ENCODE data around the gene TP53BP1. TPM values are rescaled to one million over a fixed set of nuclear protein-coding genes. Genes with fewer than 3 reads are reported as not detected.

The TP53BP1 gene
- polyA plus RNA-seq, 3 donors, result 1.8 to 6.7 (median 3.1) TPM

DNA sequence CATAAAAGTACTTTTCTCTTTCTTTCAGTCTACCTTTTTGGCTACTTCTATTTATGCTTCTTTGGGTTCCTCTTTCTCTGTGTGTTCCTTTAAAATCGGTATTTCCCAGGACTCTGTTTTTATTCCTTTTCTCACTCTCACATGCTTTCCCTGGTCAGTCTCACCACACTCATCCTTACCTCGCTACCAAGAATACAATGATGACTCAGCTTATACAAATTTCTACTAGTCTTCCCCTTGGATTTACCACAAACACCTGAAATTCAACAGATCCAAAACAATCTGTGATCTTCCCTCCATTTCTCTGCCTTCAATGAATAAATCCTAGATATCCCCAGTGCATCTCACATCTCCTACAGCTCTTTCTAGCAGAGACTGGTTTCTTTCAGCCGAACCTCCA, 69.2 kb downstream of the TP53BP1 start:
- H3K27ac ChIP-seq (ENCODE audit: low read depth in 1 of 2, low read length in 2 of 2), result no peak overlapping the region
- no peak overlapping the region for H3K4me2 ChIP-seq (replicated peaks; ENCODE audit: extremely low read depth, low read length, poor library complexity, severe bottlenecking)
- H3K27me3 ChIP-seq (ENCODE audit: control insufficient read depth in 2 of 2, insufficient read depth in 2 of 2, low read length in 2 of 2), result no peaks in the 10 kb centered on the region
- peaks cover 32 to 46% of the 10 kb centered on the region in 2 donors for H3K36me3 Mint-ChIP-seq
- no peak overlapping the region for H3K9ac ChIP-seq (ENCODE audit: insufficient read depth, low read length, poor library complexity, severe bottlenecking)
- no peak overlapping the region for H2AFZ ChIP-seq (ENCODE audit: insufficient read depth, low read depth, low read length, poor library complexity, severe bottlenecking)
- 98% methylated on average over 3 of the region's 3 CpGs for WGBS (ENCODE audit: insufficient coverage)
- H4K20me1 ChIP-seq (ENCODE audit: insufficient read depth, low read length), result no peaks in the 10 kb centered on the region
- no peak overlapping the region for H3K27ac Mint-ChIP-seq
- H3K4me3 ChIP-seq (replicated peaks in 1 of 3; ENCODE audit: low read depth in 2 of 3, low read length in 3 of 3), result no peak overlapping the region
- intact Hi-C loops (cut with micrococcal nuclease), result no loop called here
- peaks cover 8 to 37% of the 10 kb centered on the region in 2 donors for H3K36me3 ChIP-seq (replicated peaks in 1 of 2; ENCODE audit: control insufficient read depth in 1 of 2, insufficient read depth in 2 of 2, low read length in 2 of 2)
- no peak for TF ChIP-seq CTCF (IDR thresholded peaks at IDR 0.05)
- H3K4me3 Mint-ChIP-seq, result no peak overlapping the region
- DNase-seq, result no peak
- H3K27me3 Mint-ChIP-seq (ENCODE audit: low read depth in 3 of 3), result peaks cover 0 to 3% (median 0%) of the 10 kb centered on the region in 3 donors
- no peaks in the 10 kb centered on the region for H3K79me2 ChIP-seq (ENCODE audit: insufficient read depth, low read length)
- H3K4me1 ChIP-seq (ENCODE audit: control insufficient read depth in 1 of 2, insufficient read depth in 2 of 2, low read length in 2 of 2), result no peaks in the 10 kb centered on the region
- H3K9me3 Mint-ChIP-seq, result no peaks in the 10 kb centered on the region
- H3K9me3 ChIP-seq (replicated peaks in 1 of 2; ENCODE audit: control insufficient read depth in 1 of 2, insufficient read depth in 1 of 2, low read length in 2 of 2), result no peaks in the 10 kb centered on the region
- H3K4me1 Mint-ChIP-seq, result no peaks in the 10 kb centered on the region

DNA sequence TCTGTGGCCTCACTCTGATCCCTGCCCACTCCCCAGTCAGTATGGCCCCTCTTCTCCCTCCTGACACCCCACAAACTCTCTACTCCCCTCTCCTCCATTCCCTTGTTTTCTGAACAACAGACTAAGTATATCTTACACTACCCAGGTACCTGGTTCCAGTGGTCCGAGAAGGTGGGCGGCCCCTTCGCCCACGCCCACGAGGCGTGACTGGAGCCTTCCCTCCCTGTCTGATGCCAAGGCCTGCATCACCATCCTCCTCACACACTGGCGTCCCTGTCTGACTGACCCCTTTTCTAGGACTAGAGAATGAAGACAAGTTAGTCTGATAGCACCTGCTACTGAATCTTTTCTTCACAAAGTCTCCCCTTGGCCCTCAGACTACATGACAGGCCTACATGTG, 72.1 kb downstream of the TP53BP1 start:
- no peak overlapping the region for H3K4me3 Mint-ChIP-seq
- WGBS (ENCODE audit: insufficient coverage), result 100% methylated on average over 5 of the region's 7 CpGs

More for the DNA sequence above, 72.1 kb downstream of the TP53BP1 start:
- intact Hi-C loops (cut with micrococcal nuclease), result no loop called here
- H3K36me3 ChIP-seq (replicated peaks in 1 of 2; ENCODE audit: control insufficient read depth in 1 of 2, insufficient read depth in 2 of 2, low read length in 2 of 2), result peaks cover 15 to 34% of the 10 kb centered on the region in 2 donors
- H3K79me2 ChIP-seq (ENCODE audit: insufficient read depth, low read length), result no peaks in the 10 kb centered on the region
- H3K9ac ChIP-seq (ENCODE audit: insufficient read depth, low read length, poor library complexity, severe bottlenecking), result no peak overlapping the region
- DNase-seq, result no peak
- H3K9me3 ChIP-seq (replicated peaks in 1 of 2; ENCODE audit: control insufficient read depth in 1 of 2, insufficient read depth in 1 of 2, low read length in 2 of 2), result no peaks in the 10 kb centered on the region
- Mint-ChIP-seq H3K9me3 (no peaks in the 10 kb centered on the region), H3K36me3 (peaks cover 31 to 35% of the 10 kb centered on the region in 2 donors), H3K27me3 (ENCODE audit: low read depth in 3 of 3) (peaks cover 0 to 3% (median 0%) of the 10 kb centered on the region in 3 donors), H3K4me1 (no peaks in the 10 kb centered on the region), H3K27ac (peak overlapping the region in 2 of 7 donors; percentile 14 to 56)
- H3K4me1 ChIP-seq (ENCODE audit: control insufficient read depth in 1 of 2, insufficient read depth in 2 of 2, low read length in 2 of 2), result no peaks in the 10 kb centered on the region
- TF ChIP-seq CTCF (IDR thresholded peaks at IDR 0.05), result no peak
- H3K27ac ChIP-seq (ENCODE audit: low read depth in 1 of 2, low read length in 2 of 2), result no peak overlapping the region
- no peaks in the 10 kb centered on the region for H4K20me1 ChIP-seq (ENCODE audit: insufficient read depth, low read length)
- no peak overlapping the region for H2AFZ ChIP-seq (ENCODE audit: insufficient read depth, low read depth, low read length, poor library complexity, severe bottlenecking)
- no peaks in the 10 kb centered on the region for H3K27me3 ChIP-seq (ENCODE audit: control insufficient read depth in 2 of 2, insufficient read depth in 2 of 2, low read length in 2 of 2)
- H3K4me3 ChIP-seq (replicated peaks in 1 of 3; ENCODE audit: low read depth in 2 of 3, low read length in 3 of 3), result no peak overlapping the region
- no peak overlapping the region for H3K4me2 ChIP-seq (replicated peaks; ENCODE audit: extremely low read depth, low read length, poor library complexity, severe bottlenecking)
